ENCODE measurements around the gene PDIK1L.

Gene PDIK1L

GRCh38 chr1:26111530-26112406, at the start of gene PDIK1L:
Gene PDIK1L (plus strand): TSS chr1:26111824. CDS start chr1:26114309, 2,485 bp downstream.
- no peaks in the 10 kb centered on the region for H3K36me3 Mint-ChIP-seq
- no peaks in the 10 kb centered on the region for H3K27me3 Mint-ChIP-seq
- peak within 1 kb of the TSS; percentile 90 for H3K27ac Mint-ChIP-seq
- H3K4me3 Mint-ChIP-seq = peak within 1 kb of the TSS; percentile 94
- H3K9me3 Mint-ChIP-seq (ENCODE audit: low read depth) = no peaks in the 10 kb centered on the region
- peaks cover 28% of the 10 kb centered on the region for H3K4me1 Mint-ChIP-seq (ENCODE audit: low read depth)

- peaks cover 3% of the 10 kb centered on the region for H3K27me3 Mint-ChIP-seq
- no peak overlapping the region for H3K4me3 Mint-ChIP-seq
- no peaks in the 10 kb centered on the region for H3K4me1 Mint-ChIP-seq (ENCODE audit: low read depth)
- H3K36me3 Mint-ChIP-seq = no peaks in the 10 kb centered on the region
- no peak overlapping the region for H3K27ac Mint-ChIP-seq
- H3K9me3 Mint-ChIP-seq (ENCODE audit: low read depth) = no peaks in the 10 kb centered on the region
These were observed 47.1 kb upstream of the PDIK1L start for GRCh38 chr1:26064553-26064952.

- no peaks in the 10 kb centered on the region for H3K36me3 Mint-ChIP-seq
- H3K27ac Mint-ChIP-seq = no peak overlapping the region
- no peaks in the 10 kb centered on the region for H3K27me3 Mint-ChIP-seq
- no peaks in the 10 kb centered on the region for H3K9me3 Mint-ChIP-seq (ENCODE audit: low read depth)
- H3K4me1 Mint-ChIP-seq (ENCODE audit: low read depth) = no peaks in the 10 kb centered on the region
- H3K4me3 Mint-ChIP-seq = no peak overlapping the region
These were observed 45.5 kb upstream of the PDIK1L start for GRCh38 chr1:26066160-26066559.

- Mint-ChIP-seq H3K9me3 (ENCODE audit: low read depth) (no peaks in the 10 kb centered on the region), H3K27ac (no peak overlapping the region), H3K4me1 (ENCODE audit: low read depth) (no peaks in the 10 kb centered on the region), H3K4me3 (no peak overlapping the region), H3K36me3 (no peaks in the 10 kb centered on the region), H3K27me3 (no peaks in the 10 kb centered on the region)
These were observed 44.8 kb upstream of the PDIK1L start for GRCh38 chr1:26066857-26067256.

- no peaks in the 10 kb centered on the region for H3K27me3 Mint-ChIP-seq
- H3K4me3 Mint-ChIP-seq = no peak within 1 kb of the TSS
- no peaks in the 10 kb centered on the region for H3K9me3 Mint-ChIP-seq (ENCODE audit: low read depth)
- H3K4me1 Mint-ChIP-seq (ENCODE audit: low read depth) = no peaks in the 10 kb centered on the region
- H3K27ac Mint-ChIP-seq = no peak within 1 kb of the TSS
- no peaks in the 10 kb centered on the region for H3K36me3 Mint-ChIP-seq
These were observed 44.2 kb upstream of the PDIK1L start, which contains the start of gene TRIM63 for GRCh38 chr1:26067432-26067911. Gene TRIM63 (minus strand): TSS chr1:26067630. CDS start chr1:26067494, 136 bp downstream.

- Mint-ChIP-seq H3K9me3 (ENCODE audit: low read depth) (no peaks in the 10 kb centered on the region), H3K27me3 (peaks cover 4% of the 10 kb centered on the region), H3K27ac (no peak overlapping the region), H3K36me3 (no peaks in the 10 kb centered on the region), H3K4me1 (ENCODE audit: low read depth) (no peaks in the 10 kb centered on the region), H3K4me3 (no peak overlapping the region)
These were observed 41.7 kb upstream of the PDIK1L start for GRCh38 chr1:26069941-26070295.

- Mint-ChIP-seq H3K27me3 (peaks cover 4% of the 10 kb centered on the region), H3K9me3 (ENCODE audit: low read depth) (no peaks in the 10 kb centered on the region), H3K36me3 (no peaks in the 10 kb centered on the region), H3K4me3 (no peak overlapping the region), H3K4me1 (ENCODE audit: low read depth) (no peaks in the 10 kb centered on the region), H3K27ac (no peak overlapping the region)
These were observed 41.2 kb upstream of the PDIK1L start for GRCh38 chr1:26070296-26070962.

- Mint-ChIP-seq H3K4me3 (no peak overlapping the region), H3K36me3 (no peaks in the 10 kb centered on the region), H3K9me3 (ENCODE audit: low read depth) (no peaks in the 10 kb centered on the region), H3K27ac (no peak overlapping the region), H3K27me3 (peaks cover 7% of the 10 kb centered on the region), H3K4me1 (ENCODE audit: low read depth) (peaks cover 3% of the 10 kb centered on the region)
These were observed 40.7 kb upstream of the PDIK1L start for GRCh38 chr1:26070963-26071342.

GRCh38 chr1:26072305-26072704, 39.3 kb upstream of the PDIK1L start:
- Mint-ChIP-seq H3K9me3 (ENCODE audit: low read depth) (no peaks in the 10 kb centered on the region), H3K36me3 (no peaks in the 10 kb centered on the region), H3K4me3 (no peak overlapping the region), H3K4me1 (ENCODE audit: low read depth) (peaks cover 3% of the 10 kb centered on the region), H3K27ac (no peak overlapping the region), H3K27me3 (peaks cover 12% of the 10 kb centered on the region)

GRCh38 chr1:26075421-26076144, 36.0 kb upstream of the PDIK1L start:
- H3K9me3 Mint-ChIP-seq (ENCODE audit: low read depth) = no peaks in the 10 kb centered on the region
- H3K27ac Mint-ChIP-seq = no peak overlapping the region
- H3K27me3 Mint-ChIP-seq = peaks cover 12% of the 10 kb centered on the region
- no peaks in the 10 kb centered on the region for H3K36me3 Mint-ChIP-seq
- no peak overlapping the region for H3K4me3 Mint-ChIP-seq
- peaks cover 3% of the 10 kb centered on the region for H3K4me1 Mint-ChIP-seq (ENCODE audit: low read depth)

GRCh38 chr1:26077524-26077923, 34.1 kb upstream of the PDIK1L start:
- H3K9me3 Mint-ChIP-seq (ENCODE audit: low read depth) = no peaks in the 10 kb centered on the region
- peaks cover 3% of the 10 kb centered on the region for H3K4me1 Mint-ChIP-seq (ENCODE audit: low read depth)
- H3K27ac Mint-ChIP-seq = no peak overlapping the region
- H3K4me3 Mint-ChIP-seq = no peak overlapping the region
- no peaks in the 10 kb centered on the region for H3K36me3 Mint-ChIP-seq
- H3K27me3 Mint-ChIP-seq = peaks cover 12% of the 10 kb centered on the region

GRCh38 chr1:26078286-26079177, 33.1 kb upstream of the PDIK1L start:
- Mint-ChIP-seq H3K27me3 (peaks cover 10% of the 10 kb centered on the region), H3K4me3 (no peak overlapping the region), H3K9me3 (ENCODE audit: low read depth) (no peaks in the 10 kb centered on the region), H3K27ac (no peak overlapping the region), H3K36me3 (no peaks in the 10 kb centered on the region), H3K4me1 (ENCODE audit: low read depth) (peaks cover 3% of the 10 kb centered on the region)

GRCh38 chr1:26079178-26079563, 32.5 kb upstream of the PDIK1L start:
- Mint-ChIP-seq H3K36me3 (no peaks in the 10 kb centered on the region), H3K4me1 (ENCODE audit: low read depth) (peaks cover 3% of the 10 kb centered on the region), H3K27me3 (peaks cover 11% of the 10 kb centered on the region), H3K9me3 (ENCODE audit: low read depth) (no peaks in the 10 kb centered on the region), H3K4me3 (no peak overlapping the region), H3K27ac (no peak overlapping the region)

Measured in activated naive CD8-positive, alpha-beta T cell (primary cell).